ENCODE measurements around the gene TOP1. TPM values are rescaled to one million over a fixed set of nuclear protein-coding genes. Genes with fewer than 3 reads are reported as not detected.

Gene TOP1
- total RNA-seq, 1 experiment from 2014 or later = 144 TPM

DNA sequence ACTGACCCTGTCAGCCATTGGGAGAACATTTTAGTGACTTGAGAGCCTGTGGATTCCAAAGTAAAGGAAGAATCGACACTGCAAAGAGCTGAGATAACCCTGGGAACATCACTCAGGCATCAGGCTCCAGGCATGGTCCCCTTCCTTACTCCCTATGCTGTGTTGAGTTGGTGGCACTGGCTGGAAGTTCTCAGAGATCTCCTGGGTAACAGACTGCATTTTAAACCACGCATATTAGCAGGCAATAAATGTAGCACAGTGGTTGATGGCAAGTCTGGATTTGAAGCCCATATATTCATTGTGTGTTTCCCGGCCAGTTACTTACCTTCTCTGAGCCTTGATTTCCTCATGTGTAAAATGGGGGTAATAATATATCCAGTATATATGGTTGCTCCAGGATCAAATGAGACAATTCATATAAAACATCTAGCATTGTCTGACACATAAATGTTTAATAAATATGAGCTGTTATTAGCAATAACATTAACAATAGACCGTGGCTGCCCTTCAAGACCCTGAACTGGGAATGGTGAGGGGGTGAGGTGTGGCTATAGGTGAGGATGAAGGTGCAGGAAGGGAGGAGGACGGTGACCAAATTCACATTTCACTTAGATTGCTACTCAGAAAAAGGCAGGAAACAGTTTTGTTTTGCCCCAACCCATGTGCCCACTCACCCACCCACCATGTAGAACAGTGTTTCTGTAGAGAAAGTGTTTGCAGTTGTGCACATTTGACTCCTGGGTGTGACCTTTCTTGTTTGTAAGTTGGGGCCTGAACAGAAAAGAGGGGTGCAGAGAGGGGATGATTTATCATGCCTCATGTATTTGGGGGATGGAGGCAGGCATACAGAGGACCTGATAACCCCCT, 110.8 kb downstream of the TOP1 start:
- ChIA-PET CTCF (interaction anchor here (0.6 to 2.1 kb wide), 3 partner anchors 16 to 201 kb away, joined by 3 to 9 read pairs (median 4); partner anchors contain the start of gene LPIN3), POLR2A (interaction anchor here (1.6 kb wide), 1 partner anchor 201 kb away, joined by 7 read pairs; the partner anchor contains the start of gene LPIN3)
- Mint-ChIP-seq H3K9me3 (ENCODE audit: unreplicated experiment) (no peaks in the 10 kb centered on the region), H3K4me1 (ENCODE audit: low read depth, unreplicated experiment) (peaks cover 21% of the 10 kb centered on the region), H3K4me3 (ENCODE audit: unreplicated experiment) (peak overlapping the region; percentile 83), H3K27me3 (ENCODE audit: insufficient read depth, unreplicated experiment) (no peaks in the 10 kb centered on the region), H3K36me3 (ENCODE audit: insufficient read depth, unreplicated experiment) (peaks cover 34% of the 10 kb centered on the region), H3K27ac (ENCODE audit: unreplicated experiment) (no peak overlapping the region)
- Histone ChIP-seq H3K9me3 (no peaks in the 10 kb centered on the region), H3K36me3 (ENCODE audit: control insufficient read depth, insufficient read depth, low read length) (0 out of 2 replicates have a peak, but pooled peaks cover 4% of the 10 kb centered on the region), H3K4me1 (peaks cover 17% of the 10 kb centered on the region), H3K4me3 (ENCODE audit: low read depth, low read length) (peak overlapping the region; percentile 96), H3K27me3 (replicated peaks; ENCODE audit: control insufficient read depth, insufficient read depth, low read length) (no peaks in the 10 kb centered on the region)
- TF ChIP-seq, protein P1, sequence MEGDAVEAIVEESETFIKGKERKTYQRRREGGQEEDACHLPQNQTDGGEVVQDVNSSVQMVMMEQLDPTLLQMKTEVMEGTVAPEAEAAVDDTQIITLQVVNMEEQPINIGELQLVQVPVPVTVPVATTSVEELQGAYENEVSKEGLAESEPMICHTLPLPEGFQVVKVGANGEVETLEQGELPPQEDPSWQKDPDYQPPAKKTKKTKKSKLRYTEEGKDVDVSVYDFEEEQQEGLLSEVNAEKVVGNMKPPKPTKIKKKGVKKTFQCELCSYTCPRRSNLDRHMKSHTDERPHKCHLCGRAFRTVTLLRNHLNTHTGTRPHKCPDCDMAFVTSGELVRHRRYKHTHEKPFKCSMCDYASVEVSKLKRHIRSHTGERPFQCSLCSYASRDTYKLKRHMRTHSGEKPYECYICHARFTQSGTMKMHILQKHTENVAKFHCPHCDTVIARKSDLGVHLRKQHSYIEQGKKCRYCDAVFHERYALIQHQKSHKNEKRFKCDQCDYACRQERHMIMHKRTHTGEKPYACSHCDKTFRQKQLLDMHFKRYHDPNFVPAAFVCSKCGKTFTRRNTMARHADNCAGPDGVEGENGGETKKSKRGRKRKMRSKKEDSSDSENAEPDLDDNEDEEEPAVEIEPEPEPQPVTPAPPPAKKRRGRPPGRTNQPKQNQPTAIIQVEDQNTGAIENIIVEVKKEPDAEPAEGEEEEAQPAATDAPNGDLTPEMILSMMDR (IDR thresholded peaks at IDR 0.05; ENCODE audit: insufficient read depth in 1 of 2, low read depth in 1 of 2, low read length in 1 of 2, severe bottlenecking in 1 of 2, unreplicated experiment in 1 of 2) = no peak
- BruUV-seq (replicated peaks) = no TSS peak
- intact Hi-C loops (cut with micrococcal nuclease; ENCODE audit: unreplicated experiment) = loop anchor here (2.0 to 10.0 kb wide), 2 partner anchors 33 to 65 kb away; no protein-coding TSS in a partner anchor
- no peak for DNase-seq

DNA sequence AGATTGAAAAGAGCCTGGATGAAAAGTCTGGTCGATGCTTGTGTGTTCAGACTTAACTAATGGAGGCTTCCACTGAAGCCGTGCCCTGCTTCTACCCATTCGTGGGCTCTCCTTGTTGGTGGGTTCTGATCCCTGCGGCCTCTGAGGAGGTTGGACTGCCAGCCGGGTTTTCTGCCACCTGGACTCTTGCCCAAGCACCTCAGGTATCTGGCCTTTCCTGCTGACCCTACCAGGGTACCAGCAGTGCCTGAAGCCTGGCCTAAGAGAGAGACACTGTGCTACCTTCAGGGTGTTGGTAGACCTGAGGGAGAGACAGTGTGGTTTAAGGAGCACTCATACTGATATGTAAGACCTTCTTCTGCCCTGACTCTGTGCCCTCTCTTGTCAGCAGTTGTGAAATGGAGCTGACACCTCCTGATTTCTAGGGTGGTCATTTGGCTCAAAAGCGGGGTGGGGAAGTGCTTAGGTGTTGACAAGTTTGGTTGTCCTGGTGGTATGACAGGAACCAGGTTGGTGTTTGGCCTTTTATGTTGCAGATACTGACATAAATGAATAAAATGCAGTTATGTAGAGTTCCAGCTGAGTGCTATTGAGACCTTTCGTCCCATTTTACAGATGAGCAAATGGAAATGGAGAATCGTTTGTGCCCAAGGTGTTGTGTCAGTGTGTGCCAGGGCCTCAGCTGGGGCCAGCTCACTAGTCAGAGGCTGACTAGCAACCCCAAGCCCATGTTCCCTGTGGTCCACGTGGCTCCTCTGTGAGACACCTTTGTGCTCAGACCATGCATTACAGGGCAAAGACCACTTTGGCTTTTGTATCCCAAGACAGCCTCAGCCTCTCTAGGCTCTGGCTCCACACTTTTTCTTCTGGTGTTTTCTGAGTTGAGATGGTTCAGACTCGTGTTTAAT, 111.9 kb downstream of the TOP1 start:
- BruUV-seq (replicated peaks) = no TSS peak
- H3K36me3 ChIP-seq (ENCODE audit: control insufficient read depth, insufficient read depth, low read length) = 0 out of 2 replicates have a peak, but pooled peaks cover 4% of the 10 kb centered on the region
- no peaks in the 10 kb centered on the region for H3K27me3 Mint-ChIP-seq (ENCODE audit: insufficient read depth, unreplicated experiment)
- H3K4me3 Mint-ChIP-seq (ENCODE audit: unreplicated experiment) = no peak overlapping the region
- no peaks in the 10 kb centered on the region for H3K27me3 ChIP-seq (replicated peaks; ENCODE audit: control insufficient read depth, insufficient read depth, low read length)
- no peak overlapping the region for H3K4me3 ChIP-seq (ENCODE audit: low read depth, low read length)
- H3K4me1 ChIP-seq = peaks cover 17% of the 10 kb centered on the region
- intact Hi-C loops (cut with micrococcal nuclease; ENCODE audit: unreplicated experiment) = no loop called here
- no peaks in the 10 kb centered on the region for H3K9me3 Mint-ChIP-seq (ENCODE audit: unreplicated experiment)
- peaks cover 12% of the 10 kb centered on the region for H3K4me1 Mint-ChIP-seq (ENCODE audit: low read depth, unreplicated experiment)
- CTCF ChIA-PET = interaction anchor here (1.1 kb wide), 1 partner anchor 148 kb away, joined by 3 read pairs; no protein-coding TSS in a partner anchor
- H3K9me3 ChIP-seq = no peaks in the 10 kb centered on the region
- no peak for DNase-seq
- TF ChIP-seq, protein P1 (IDR thresholded peaks at IDR 0.05; ENCODE audit: insufficient read depth in 1 of 2, low read depth in 1 of 2, low read length in 1 of 2, severe bottlenecking in 1 of 2, unreplicated experiment in 1 of 2) = no peak
- POLR2A ChIA-PET = interaction anchor here (0.6 kb wide), 1 partner anchor 419 kb away, joined by 3 read pairs; no protein-coding TSS in a partner anchor
- H3K36me3 Mint-ChIP-seq (ENCODE audit: insufficient read depth, unreplicated experiment) = peaks cover 26% of the 10 kb centered on the region
- H3K27ac Mint-ChIP-seq (ENCODE audit: unreplicated experiment) = no peak overlapping the region
